Measurements from ENCODE around the gene LRRFIP2. TPM values are rescaled to one million over a fixed set of nuclear protein-coding genes. Genes with fewer than 3 reads are reported as not detected.
"Not testable (repeated sequence)": the region's sequence is repeated elsewhere in the genome, so short reads cannot be mapped to it uniquely, and the experiment has no call there.

Gene LRRFIP2
- total RNA-seq, 1 experiment from 2014 or later = 67.5 TPM

DNA sequence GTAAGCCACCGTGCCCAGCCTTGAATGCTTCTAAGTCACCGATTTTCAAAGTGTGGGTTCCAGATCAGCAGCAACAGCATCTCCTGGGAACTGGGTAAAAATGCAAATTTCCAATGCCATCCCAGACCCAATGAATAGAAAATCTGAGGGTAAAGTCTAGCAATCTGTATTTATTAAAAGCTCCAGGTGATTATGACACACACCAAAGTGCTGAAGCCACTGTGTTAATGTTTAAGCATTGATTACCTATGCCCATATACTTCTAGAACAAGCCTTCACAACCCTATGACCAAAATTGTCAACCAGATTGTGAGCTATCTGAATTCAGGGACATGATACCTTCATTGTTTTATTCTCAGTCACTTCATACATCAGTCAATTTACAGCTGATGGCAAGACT is 86.5 kb downstream of the LRRFIP2 start:
- Histone ChIP-seq H3K4me3 (no peak overlapping the region), H3K27me3 (replicated peaks) (no peaks in the 10 kb centered on the region), H3K36me3 (peaks cover 58% of the 10 kb centered on the region), H3K9me3 (replicated peaks) (no peaks in the 10 kb centered on the region), H3K27ac (no peak overlapping the region), H3K4me1 (replicated peaks) (no peaks in the 10 kb centered on the region)
- no peak for DNase-seq (ENCODE audit: low read depth in 1 of 2, low spot score in 2 of 2)

GRCh38 chr3:37086918-37087317 is 87.5 kb downstream of the LRRFIP2 start:
- Histone ChIP-seq H3K4me3 (no peak overlapping the region), H3K36me3 (peaks cover 61% of the 10 kb centered on the region), H3K27ac (no peak overlapping the region), H3K4me1 (replicated peaks) (no peaks in the 10 kb centered on the region), H3K27me3 (replicated peaks) (no peaks in the 10 kb centered on the region), H3K9me3 (replicated peaks) (no peaks in the 10 kb centered on the region)
- no peak for DNase-seq (ENCODE audit: low read depth in 1 of 2, low spot score in 2 of 2)

GRCh38 chr3:37082317-37082716 is 92.1 kb downstream of the LRRFIP2 start:
- peaks cover 52% of the 10 kb centered on the region for H3K36me3 ChIP-seq
- H3K27ac ChIP-seq = no peak overlapping the region
- H3K9me3 ChIP-seq (replicated peaks) = no peaks in the 10 kb centered on the region
- DNase-seq (ENCODE audit: low read depth in 1 of 2, low spot score in 2 of 2) = no peak
- H3K4me1 ChIP-seq (replicated peaks) = peaks cover 8% of the 10 kb centered on the region
- H3K4me3 ChIP-seq = no peak overlapping the region
- H3K27me3 ChIP-seq (replicated peaks) = no peaks in the 10 kb centered on the region

DNA sequence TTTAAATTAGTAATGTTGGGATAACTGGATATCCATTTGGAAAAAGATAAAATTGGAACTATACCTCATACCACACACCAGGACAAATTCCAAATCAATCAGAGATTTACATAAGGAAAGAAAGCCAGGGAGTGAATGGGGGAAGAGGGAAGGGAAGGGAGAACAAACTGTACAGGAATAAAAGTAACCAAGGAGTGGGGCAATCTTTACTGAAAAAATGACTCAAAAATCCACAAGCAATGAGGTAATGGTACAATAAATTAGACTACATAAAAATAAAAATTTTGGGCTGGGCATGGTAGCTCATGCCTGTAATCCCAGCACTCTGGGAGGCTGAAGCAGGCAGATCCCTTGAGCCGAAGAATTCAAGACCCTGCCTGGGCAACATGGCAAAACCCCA is 98.4 kb downstream of the LRRFIP2 start:
- H3K36me3 ChIP-seq = peaks cover 47% of the 10 kb centered on the region
- no peak overlapping the region for H3K27ac ChIP-seq
- no peaks in the 10 kb centered on the region for H3K27me3 ChIP-seq (replicated peaks)
- peaks cover 43% of the 10 kb centered on the region for H3K4me1 ChIP-seq (replicated peaks)
- no peak for DNase-seq (ENCODE audit: low read depth in 1 of 2, low spot score in 2 of 2)
- H3K4me3 ChIP-seq = no peak overlapping the region
- no peaks in the 10 kb centered on the region for H3K9me3 ChIP-seq (replicated peaks)

GRCh38 chr3:37074178-37074577 is 100.2 kb downstream of the LRRFIP2 start:
- no peak overlapping the region for H3K4me3 ChIP-seq
- H3K27me3 ChIP-seq (replicated peaks) = no peaks in the 10 kb centered on the region
- peaks cover 41% of the 10 kb centered on the region for H3K36me3 ChIP-seq
- H3K27ac ChIP-seq = peak overlapping the region; percentile 45
- peak in 1 of 2 experiments; percentile 65 for DNase-seq (ENCODE audit: low read depth in 1 of 2, low spot score in 2 of 2)
- H3K9me3 ChIP-seq (replicated peaks) = no peaks in the 10 kb centered on the region
- H3K4me1 ChIP-seq (replicated peaks) = peaks cover 43% of the 10 kb centered on the region

- H3K27ac ChIP-seq = peak overlapping the region; percentile 45
- peak; percentile 71 to 75 for DNase-seq (ENCODE audit: low read depth in 1 of 2, low spot score in 2 of 2)
- H3K27me3 ChIP-seq (replicated peaks) = no peaks in the 10 kb centered on the region
- H3K9me3 ChIP-seq (replicated peaks) = no peaks in the 10 kb centered on the region
- H3K4me3 ChIP-seq = no peak overlapping the region
- H3K36me3 ChIP-seq = peaks cover 48% of the 10 kb centered on the region
- H3K4me1 ChIP-seq (replicated peaks) = peaks cover 35% of the 10 kb centered on the region
These were observed 101.5 kb downstream of the LRRFIP2 start for GRCh38 chr3:37072892-37073291.

- Histone ChIP-seq H3K4me3 (no peak overlapping the region), H3K27ac (no peak overlapping the region), H3K36me3 (peaks cover 43% of the 10 kb centered on the region), H3K27me3 (replicated peaks) (no peaks in the 10 kb centered on the region), H3K4me1 (replicated peaks) (peaks cover 35% of the 10 kb centered on the region), H3K9me3 (replicated peaks) (no peaks in the 10 kb centered on the region)
- DNase-seq (ENCODE audit: low read depth in 1 of 2, low spot score in 2 of 2) = no peak
These were observed 102.5 kb downstream of the LRRFIP2 start for GRCh38 chr3:37071921-37072320.

- DNase-seq (ENCODE audit: low read depth in 1 of 2, low spot score in 2 of 2) = no peak
- Histone ChIP-seq H3K27me3 (replicated peaks) (no peaks in the 10 kb centered on the region), H3K4me3 (no peak overlapping the region), H3K4me1 (replicated peaks) (peaks cover 20% of the 10 kb centered on the region), H3K27ac (no peak overlapping the region), H3K9me3 (replicated peaks) (no peaks in the 10 kb centered on the region), H3K36me3 (peaks cover 59% of the 10 kb centered on the region)
These were observed 106.4 kb downstream of the LRRFIP2 start for GRCh38 chr3:37068031-37068430.

DNA sequence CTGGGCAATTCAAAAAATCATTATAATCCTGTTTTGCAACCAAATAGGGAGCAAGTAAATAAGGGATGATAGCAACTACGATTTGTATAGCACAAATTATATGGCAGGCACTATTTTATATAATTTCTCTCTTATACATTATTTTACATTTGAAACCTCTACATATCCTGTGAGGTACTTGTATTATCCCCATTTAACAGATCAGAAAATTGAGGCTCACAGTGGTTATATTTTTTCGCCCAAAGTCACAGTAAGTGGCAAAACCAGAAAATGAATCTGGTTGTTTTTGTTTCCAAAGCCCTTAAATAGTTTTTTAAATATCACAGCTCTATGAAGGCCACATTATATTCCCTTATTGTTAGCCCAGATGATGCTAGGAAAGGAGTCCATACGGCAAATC is 106.8 kb downstream of the LRRFIP2 start:
- Histone ChIP-seq H3K9me3 (replicated peaks) (no peaks in the 10 kb centered on the region), H3K4me3 (no peak overlapping the region), H3K27ac (no peak overlapping the region), H3K27me3 (replicated peaks) (no peaks in the 10 kb centered on the region), H3K36me3 (peaks cover 63% of the 10 kb centered on the region), H3K4me1 (replicated peaks) (peaks cover 16% of the 10 kb centered on the region)
- no peak for DNase-seq (ENCODE audit: low read depth in 1 of 2, low spot score in 2 of 2)

DNA sequence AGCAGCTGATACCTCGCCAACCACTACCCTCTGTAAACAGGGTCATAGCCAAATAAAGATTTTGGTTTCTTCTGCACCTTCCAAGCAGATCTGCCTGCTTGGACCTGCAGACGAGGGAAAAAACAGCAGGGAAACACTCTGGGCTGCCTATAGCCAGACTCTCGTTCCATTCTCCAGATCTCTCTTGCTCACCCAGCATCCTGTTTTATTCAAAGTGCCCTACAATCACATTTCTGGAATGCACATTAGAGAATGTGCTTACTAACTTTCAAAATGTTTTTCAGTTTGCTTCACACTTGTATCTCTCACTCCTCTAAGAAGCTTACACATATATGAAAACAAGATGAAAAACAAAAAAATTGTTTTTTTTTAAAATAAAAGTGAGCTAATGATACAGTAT is 109.6 kb downstream of the LRRFIP2 start:
- H3K36me3 ChIP-seq = peaks cover 65% of the 10 kb centered on the region
- H3K27ac ChIP-seq = no peak overlapping the region
- DNase-seq (ENCODE audit: low read depth in 1 of 2, low spot score in 2 of 2) = no peak

DNA sequence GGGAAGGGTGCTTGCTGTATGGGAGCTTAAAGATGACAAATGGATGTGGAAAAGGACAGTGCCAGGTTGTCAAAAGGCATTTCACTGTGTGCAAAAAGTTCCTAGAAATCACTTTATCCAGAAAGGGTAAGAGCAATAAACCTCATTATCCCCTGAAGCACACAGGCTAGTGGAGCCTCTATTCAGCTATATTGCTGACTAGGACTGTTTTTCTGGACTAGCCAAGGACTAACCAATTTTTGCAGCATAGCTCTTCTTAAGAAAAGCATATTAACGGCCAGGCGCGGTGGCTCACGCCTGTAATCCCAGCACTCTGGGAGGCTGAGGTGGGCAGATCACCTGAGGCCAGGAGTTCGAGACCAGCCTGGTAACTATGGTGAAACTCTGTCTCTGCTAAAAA is 116.3 kb downstream of the LRRFIP2 start:
- Histone ChIP-seq H3K36me3 (peaks cover 81% of the 10 kb centered on the region), H3K27me3 (replicated peaks) (no peaks in the 10 kb centered on the region), H3K27ac (no peak overlapping the region), H3K4me3 (no peak overlapping the region), H3K4me1 (replicated peaks) (peaks cover 30% of the 10 kb centered on the region), H3K9me3 (replicated peaks) (no peaks in the 10 kb centered on the region)
- no peak for DNase-seq (ENCODE audit: low read depth in 1 of 2, low spot score in 2 of 2)

More for the DNA sequence above, 109.6 kb downstream of the LRRFIP2 start:
- H3K4me3 ChIP-seq = no peak overlapping the region
- 0 out of 2 replicates have a peak, but pooled peaks cover 5% of the 10 kb centered on the region for H3K4me1 ChIP-seq (replicated peaks)
- H3K27me3 ChIP-seq (replicated peaks) = no peaks in the 10 kb centered on the region
- no peaks in the 10 kb centered on the region for H3K9me3 ChIP-seq (replicated peaks)

DNA sequence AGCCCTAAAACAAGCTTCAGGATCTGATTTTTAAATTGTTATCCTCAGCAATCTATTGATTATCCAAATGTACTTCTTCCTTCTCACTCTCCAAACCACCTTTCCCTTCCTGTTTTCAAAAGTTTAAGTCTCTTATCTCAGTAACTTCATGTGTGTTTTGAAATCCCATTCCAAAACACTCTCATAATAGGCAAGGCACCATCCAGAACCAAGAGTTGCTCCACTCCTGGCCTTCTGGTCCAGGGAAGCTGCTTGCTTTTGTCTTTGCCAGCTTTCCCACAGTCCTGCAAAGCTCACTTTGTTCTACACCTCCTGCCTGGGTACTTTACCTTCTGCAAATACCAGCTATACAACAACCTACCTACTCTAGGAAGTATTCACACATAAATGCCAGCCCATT is 117.6 kb downstream of the LRRFIP2 start:
- Histone ChIP-seq H3K27me3 (replicated peaks) (no peaks in the 10 kb centered on the region), H3K4me3 (no peak overlapping the region), H3K4me1 (replicated peaks) (peaks cover 36% of the 10 kb centered on the region), H3K36me3 (peaks cover 80% of the 10 kb centered on the region), H3K9me3 (replicated peaks) (no peaks in the 10 kb centered on the region), H3K27ac (no peak overlapping the region)
- no peak for DNase-seq (ENCODE audit: low read depth in 1 of 2, low spot score in 2 of 2)

- not testable (repeated sequence) for H3K27me3 ChIP-seq (replicated peaks); H3K4me3 ChIP-seq; H3K9me3 ChIP-seq (replicated peaks); DNase-seq (ENCODE audit: low read depth in 1 of 2, low spot score in 2 of 2)
- H3K36me3 ChIP-seq = peaks cover 88% of the 10 kb centered on the region
- peaks cover 36% of the 10 kb centered on the region for H3K4me1 ChIP-seq (replicated peaks)
- H3K27ac ChIP-seq = peak overlapping the region; percentile 50
These were observed 119.3 kb downstream of the LRRFIP2 start for GRCh38 chr3:37055077-37055476.

GRCh38 chr3:37054370-37054769 is 120.0 kb downstream of the LRRFIP2 start:
- Histone ChIP-seq H3K27ac (peak overlapping the region; percentile 50), H3K4me1 (replicated peaks) (peaks cover 36% of the 10 kb centered on the region), H3K27me3 (replicated peaks) (no peaks in the 10 kb centered on the region), H3K36me3 (peaks cover 91% of the 10 kb centered on the region), H3K9me3 (replicated peaks) (no peaks in the 10 kb centered on the region), H3K4me3 (no peak overlapping the region)
- DNase-seq (ENCODE audit: low read depth in 1 of 2, low spot score in 2 of 2) = peak in 1 of 2 experiments; percentile 37

DNA sequence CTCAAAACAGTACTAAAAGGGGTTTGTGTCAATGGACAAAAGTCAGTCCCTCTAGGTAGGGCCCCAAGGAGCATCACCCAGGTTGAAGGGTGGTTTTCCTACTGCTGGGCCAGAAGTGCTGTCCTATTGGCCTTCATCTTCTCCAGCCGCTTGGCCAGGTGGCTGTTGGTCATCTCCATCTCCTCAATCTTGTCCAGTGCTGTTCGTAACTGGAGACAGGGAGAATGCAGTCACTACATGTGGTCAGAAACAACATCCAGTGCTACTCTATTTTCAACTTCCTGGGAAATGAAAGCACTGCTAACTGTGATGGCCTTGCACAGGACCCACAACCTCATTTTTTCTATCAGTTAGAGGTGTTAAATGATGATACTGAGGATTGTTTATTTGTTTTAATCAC is 120.6 kb downstream of the LRRFIP2 start:
- peaks cover 36% of the 10 kb centered on the region for H3K4me1 ChIP-seq (replicated peaks)
- no peaks in the 10 kb centered on the region for H3K9me3 ChIP-seq (replicated peaks)
- H3K36me3 ChIP-seq = peaks cover 95% of the 10 kb centered on the region
- H3K27me3 ChIP-seq (replicated peaks) = no peaks in the 10 kb centered on the region
- no peak overlapping the region for H3K4me3 ChIP-seq
- DNase-seq (ENCODE audit: low read depth in 1 of 2, low spot score in 2 of 2) = no peak
- peak overlapping the region; percentile 5; the same call in 1 of the 2 replicates for H3K27ac ChIP-seq

Measured in SJSA1 (cell line).